ENCODE results near the gene CA10.

Gene CA10

DNA sequence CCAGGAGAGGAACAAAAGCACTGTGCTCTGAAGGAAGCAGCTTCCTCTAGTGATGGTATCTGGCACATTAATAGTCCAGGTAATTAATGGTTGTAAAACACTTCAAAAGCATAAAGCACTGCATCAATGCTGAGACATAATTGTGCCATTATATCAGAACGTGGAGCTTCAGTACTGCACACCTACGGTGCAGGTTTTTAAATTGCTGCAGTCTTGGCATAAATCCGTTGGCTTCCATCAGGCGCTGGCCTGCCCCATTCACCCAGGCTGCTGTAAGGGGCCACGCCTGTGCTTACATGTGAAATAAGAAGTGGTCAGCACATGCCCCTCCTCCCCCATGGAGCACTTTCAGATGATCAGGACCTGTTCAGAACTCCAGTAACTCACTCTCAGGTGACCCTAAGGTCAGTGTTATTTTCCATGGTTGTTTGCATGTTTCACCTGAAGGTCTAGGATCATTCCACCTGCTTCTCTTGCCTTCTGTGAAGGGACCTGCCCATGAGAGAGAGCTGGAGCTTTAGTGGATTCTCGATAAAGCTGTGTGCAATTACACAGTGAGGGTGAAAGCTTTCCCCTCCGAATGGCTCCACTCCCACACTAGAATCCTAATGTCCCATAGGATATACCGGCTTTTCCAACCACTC lies 345.3 kb downstream of the CA10 start:
- DNase-seq: no peak

DNA sequence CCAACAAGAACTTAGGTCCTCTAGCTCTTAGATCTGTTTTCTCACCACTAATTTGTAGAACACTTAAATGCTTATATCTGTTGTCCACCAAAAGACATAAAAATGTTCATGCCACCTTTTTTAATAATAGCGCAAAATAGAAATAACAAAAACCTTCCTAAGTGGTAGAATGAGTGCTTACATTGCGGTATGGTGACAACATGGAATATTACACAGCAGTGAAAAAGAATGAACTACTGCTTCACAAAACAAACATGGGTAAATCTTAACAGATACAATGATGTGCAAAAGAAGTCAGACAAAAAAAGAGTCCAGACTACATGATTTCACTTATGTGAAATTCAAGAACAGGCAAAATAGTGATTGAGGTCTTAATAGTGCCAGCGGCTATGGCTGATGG lies 351.1 kb downstream of the CA10 start:
- no peak for DNase-seq

DNA sequence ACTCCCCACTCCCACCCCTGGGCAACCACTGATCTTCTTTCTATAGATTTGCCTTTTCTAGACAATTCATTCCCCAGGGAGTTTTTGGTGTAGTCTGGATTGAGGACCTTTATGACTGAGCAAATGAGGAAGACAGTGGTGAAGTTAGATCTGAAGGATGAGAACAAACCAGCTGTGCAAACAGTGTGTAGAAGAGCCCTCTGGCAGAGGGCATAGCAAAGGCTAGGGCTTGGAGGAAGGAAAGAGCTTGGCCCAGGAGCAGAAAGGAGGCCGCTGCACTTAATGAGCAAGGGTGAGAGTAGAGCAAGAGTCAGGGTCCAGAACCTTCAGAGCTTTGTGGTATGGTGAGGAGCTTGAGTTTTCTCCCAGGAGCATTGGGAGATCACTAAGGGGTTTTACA lies 352.7 kb downstream of the CA10 start:
- peak; percentile 90 for DNase-seq

DNA sequence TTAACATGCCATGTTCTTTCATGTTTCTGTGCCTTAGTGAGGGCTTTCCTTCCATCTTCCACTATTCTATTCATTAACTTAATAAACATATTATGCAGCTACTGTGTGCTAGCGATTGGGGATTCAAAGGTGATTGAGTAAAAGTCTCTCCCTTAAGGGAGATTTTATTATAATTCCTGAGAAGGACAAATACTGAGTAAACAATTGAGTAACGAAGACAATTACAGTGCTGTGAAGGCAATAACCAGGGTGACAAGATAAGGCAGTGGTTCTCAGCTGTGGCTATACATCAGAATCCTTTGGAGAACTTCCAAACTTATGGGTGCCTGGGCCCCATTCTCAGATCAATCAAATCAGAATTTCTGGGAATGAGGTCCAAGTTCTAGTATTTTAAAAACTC lies 353.3 kb downstream of the CA10 start:
- peak; percentile 60 for DNase-seq

DNA sequence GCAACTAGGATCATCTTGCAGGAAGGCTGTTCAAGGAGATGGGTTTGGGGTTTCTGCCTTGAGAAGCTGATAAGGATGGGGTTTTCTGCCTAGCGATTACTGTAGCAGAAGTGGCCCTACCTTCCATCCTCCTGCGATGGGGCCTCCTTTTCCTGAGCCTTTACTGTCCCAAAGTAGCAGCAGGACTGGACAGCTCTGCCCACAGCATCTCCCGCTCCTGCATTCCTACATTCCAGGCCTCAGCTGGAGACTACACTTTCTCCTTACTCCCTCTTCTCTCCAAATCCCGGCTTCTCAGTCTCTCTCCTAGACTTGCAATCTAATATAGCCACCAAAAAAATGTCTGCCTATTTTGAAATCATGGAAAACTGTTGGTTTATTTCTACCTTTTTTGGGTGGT lies 355.4 kb downstream of the CA10 start:
- no peak for DNase-seq

DNA sequence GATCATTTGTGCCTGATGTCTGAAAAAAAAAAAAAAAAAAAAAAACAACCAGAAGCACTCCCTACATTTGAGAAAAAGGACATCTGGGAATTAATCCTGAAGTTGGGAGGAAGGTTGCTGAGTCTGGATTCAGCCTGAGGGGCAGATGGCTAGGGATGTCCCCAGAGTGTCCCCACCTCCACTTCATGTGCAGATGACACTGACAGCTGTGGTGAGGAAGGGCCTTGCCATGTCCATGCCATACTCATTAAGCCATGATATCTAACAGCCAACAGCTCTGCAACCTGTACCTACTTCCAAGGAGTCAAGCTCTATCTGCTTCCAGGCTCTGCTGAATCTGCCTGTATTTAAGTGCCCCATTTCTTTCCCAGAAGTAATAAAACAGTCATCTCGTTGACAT lies 356.0 kb downstream of the CA10 start:
- DNase-seq: no peak

DNA sequence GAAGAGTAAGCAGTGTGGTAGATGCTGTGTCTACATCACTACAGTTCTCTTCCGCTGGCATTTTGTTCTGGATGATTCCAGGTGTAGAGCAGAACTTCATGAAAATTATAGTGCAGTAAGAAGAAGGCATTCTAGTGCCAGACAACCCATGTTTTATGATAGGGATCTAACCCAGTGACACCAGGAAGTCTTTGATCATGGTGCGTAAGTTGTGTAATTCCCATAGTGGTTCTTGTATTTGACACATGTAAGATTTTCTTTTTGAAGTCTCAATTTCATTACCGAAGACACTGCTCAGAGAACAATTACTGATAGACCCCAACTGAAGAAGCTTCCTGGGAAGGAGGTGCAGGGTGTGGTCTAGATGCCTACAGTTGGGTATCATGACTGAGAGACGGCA lies 356.9 kb downstream of the CA10 start:
- no peak for DNase-seq

DNA sequence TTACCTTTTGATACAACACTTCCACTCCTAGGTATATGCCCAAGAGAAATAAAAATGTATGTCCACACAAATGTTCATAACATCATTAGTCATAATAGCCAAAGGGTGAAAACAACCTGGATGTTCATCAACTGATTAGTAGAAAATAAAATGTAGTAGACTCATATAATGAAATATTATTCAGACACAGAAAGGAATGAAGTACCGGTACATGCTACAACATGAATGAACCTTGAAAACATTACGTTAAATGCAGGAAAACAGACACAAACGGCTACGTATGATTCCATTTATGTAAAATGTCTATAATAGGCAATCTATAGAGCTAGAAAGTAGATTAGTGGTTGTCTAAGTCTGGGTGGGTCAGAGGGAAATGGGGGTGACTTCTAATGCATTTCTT lies 358.5 kb downstream of the CA10 start:
- DNase-seq: no peak

DNA sequence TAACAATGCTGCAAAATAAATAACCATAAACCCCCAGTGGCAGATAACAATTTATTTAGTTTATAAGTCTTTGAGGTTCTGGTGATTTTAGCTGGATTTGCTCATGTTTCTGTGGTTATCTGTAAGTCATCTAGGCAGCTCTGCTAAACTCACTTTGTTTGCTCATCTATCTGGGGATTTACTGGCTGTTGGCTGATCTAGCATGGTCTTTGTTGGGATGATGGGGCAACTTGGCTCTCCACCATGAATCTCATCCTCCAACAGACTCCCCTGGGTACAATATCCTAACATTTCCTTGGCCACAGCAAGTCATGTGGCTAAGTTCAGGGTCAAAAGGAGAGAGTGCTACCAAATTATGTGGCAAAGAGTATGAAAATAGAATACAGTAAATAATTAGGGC lies 359.3 kb downstream of the CA10 start:
- DNase-seq: no peak

DNA sequence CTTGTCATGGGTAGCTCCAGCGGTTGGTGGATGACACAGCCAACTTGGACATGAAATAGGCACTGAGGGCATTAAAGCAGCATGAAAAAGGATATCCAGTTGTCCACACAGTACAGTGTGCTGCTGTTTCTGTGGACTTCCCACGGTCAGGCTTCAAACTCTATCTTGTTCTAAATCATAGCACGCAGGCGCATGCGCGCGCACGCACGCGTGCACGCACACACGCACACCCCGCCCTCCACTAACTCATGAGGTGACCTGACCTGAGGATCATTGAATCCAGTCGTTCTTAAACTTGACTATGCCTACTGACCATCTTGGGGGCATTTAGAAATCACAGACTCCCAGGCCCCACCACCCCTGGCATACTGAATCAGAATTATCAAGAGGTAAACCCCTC lies 361.4 kb downstream of the CA10 start:
- no peak for DNase-seq

DNA sequence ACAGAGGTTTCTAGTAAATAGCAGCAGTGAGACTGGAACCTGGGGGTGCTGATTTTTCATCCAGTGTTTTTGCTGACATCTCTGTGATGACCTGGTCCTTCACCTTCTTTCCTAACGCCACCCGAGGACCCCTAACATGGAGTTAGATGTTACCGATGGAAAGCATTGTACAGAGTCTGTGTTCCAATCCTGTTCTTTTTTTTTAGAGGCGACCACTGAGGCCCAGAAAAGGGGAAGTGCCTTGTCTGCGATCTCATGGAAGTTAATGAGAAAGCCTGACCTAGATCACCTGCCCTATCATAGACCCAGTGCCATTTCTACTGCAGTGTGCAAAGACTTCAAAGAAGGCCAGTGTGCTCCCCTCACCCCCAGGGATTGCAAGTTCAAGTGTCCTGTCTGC lies 362.5 kb downstream of the CA10 start:
- DNase-seq: no peak

DNA sequence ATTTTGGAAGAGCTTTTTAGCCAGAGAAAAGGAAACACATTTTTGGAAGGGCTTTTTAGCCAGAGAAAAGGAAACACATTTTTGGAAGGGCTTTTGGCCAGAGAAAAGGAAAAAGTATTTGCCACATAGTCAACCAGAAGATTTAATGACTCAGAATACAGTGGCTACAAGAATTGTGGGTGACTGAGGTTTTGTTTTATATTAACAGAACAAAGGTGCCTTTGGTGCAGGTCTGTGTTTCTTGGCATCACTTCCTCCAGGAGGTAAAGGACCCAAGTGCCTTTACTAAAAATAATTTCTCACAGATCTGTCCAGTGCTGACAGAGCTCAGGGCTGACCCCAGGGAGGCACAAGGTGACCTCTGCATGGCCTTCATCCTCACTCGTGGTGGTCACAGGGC lies 363.1 kb downstream of the CA10 start:
- DNase-seq: no peak

DNA sequence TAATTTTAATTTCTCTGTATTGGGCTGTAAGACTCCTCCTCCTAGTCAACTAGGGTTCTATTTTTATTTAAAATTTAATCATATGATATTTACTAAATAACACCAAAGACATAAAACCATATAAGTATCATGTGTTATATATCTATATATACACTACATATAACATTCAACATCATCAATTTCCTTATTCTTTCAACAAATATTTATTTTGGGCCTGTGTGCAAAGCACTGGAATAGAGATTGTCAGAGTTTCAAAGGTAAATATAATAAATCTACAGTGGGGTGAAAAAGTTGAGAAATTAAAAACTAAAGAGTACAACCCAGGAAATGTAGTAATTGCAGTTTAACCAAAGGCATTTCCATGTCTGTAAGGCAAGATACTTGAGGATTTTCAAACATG lies 364.0 kb downstream of the CA10 start:
- DNase-seq: no peak

DNA sequence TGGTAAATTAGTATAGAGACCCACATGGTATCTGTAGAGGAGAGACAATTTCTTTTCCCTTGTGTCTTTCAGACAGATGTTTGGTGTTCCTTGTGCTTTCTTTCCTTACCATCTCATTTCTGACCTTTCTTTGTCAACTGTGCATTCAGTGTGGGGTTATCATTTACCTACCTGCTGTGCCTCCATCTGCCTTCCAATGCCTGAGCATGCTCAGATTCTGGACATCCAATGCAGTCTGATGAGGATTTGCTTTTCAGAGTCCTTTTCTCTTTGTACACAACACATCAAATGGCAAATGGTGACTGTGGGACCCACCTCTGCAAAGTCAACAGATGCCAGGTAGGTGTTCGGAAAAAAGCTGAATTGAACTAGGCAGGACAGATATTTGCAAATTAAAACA lies 364.8 kb downstream of the CA10 start:
- peak; percentile 37 for DNase-seq

DNA sequence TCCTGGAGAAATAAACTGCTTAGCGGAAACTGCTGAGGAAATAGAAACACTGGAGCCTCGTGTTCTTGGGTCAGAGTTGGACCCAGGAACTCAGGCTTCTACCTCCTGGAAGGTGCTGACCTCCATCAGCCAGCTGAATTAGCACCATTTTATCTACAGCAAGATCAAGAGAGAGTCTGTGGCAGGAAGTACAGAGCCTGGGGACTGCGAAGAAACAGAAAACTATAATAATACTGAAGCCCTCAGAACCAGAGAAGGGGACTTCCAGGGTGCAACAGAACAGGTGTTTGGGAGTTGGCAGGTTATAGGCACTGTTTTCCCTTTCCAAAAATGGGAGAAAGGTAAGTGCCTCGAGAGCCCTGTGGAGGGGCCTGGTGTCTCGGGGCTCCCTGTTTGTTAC lies 379.7 kb downstream of the CA10 start:
- no peak for DNase-seq

DNA sequence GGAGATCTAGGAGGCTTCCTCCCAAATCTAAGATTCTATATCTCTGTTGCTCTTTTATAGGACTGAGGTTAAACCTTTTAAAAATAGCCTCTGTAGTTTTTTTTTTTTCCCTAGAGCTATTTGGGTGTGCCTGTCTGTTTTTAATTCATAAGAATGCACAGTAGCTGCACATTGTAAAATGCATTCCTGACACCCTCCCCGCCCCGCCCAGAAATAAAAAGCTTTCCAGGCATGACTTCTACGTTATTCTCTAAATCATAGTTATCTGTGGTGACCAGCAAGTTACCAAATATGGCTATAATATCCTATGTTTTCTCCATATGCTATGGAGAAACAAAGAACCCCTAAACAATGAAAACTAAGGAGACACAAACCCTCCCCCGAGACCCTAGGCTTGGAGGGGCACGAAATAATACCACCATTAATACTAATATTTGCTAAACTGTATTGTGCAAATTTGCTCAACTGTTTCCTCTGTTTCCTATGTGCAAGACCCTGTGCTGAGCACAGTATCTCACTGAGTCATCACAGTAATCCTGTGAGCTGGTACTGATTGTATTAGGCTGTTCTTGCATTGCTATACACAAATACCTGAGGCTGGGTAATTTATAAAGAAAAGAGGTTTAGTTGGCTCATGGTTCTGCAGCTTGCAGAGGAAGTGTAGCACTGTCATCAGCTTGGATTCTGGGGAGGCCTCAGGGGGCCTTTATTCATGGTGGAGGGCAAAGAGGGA lies 388.3 kb downstream of the CA10 start:
- DNase-seq: no peak

DNA sequence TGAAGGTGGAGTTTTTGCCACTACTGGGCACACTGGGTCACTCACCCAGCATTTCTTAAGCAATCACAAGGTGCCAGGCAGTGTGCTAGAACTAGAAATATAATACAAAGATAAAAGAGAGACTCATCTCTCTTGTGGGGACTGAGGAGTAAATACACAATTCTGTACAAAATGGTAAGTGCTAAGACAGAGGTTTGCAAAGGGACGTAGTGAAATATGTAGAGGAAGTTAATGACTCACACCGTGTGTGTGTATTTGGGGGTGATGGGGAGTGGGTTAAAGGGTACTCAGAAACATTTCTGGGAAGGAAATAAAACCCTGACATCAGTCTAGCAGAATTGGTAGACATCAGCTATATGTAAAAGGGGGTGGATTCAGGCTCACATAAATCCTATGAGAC lies 389.3 kb downstream of the CA10 start:
- DNase-seq: peak; percentile 7

DNA sequence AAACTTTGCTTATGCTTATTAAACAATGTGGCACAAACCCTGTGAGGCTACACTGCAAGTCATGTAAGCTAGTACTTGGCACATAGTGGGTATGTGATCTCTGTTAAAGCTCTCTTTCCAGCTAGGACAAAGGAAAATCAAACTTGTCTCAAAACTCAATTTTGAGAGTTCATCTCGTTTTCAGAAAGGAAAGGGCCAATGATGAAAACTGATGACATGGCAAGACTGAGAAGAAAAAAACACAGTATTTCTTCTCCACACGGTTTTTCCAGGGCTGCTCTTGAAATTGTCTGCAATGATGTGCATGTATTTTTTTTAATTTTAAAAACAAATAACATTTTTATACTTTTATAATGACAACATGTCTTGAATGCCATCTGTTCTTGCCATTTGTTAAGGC lies 389.8 kb downstream of the CA10 start:
- DNase-seq: no peak

DNA sequence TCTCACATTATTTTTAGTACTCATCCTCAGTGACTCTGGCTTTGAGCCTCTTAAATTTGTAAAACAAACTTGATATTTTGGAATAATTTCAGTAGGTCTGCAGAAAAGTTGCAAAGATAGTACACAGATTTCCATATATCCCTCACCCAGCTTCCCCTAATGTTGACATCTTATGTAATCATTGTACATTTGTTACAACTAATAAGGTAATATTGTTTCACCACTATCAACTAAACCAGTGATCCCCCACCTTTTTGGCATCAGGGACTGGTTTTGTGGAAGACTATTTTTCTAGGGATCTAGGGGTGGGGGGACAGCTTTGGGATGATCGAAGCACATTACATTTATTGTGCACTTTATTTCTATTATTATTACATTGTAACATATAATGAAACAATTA lies 391.2 kb downstream of the CA10 start:
- DNase-seq: no peak

DNA sequence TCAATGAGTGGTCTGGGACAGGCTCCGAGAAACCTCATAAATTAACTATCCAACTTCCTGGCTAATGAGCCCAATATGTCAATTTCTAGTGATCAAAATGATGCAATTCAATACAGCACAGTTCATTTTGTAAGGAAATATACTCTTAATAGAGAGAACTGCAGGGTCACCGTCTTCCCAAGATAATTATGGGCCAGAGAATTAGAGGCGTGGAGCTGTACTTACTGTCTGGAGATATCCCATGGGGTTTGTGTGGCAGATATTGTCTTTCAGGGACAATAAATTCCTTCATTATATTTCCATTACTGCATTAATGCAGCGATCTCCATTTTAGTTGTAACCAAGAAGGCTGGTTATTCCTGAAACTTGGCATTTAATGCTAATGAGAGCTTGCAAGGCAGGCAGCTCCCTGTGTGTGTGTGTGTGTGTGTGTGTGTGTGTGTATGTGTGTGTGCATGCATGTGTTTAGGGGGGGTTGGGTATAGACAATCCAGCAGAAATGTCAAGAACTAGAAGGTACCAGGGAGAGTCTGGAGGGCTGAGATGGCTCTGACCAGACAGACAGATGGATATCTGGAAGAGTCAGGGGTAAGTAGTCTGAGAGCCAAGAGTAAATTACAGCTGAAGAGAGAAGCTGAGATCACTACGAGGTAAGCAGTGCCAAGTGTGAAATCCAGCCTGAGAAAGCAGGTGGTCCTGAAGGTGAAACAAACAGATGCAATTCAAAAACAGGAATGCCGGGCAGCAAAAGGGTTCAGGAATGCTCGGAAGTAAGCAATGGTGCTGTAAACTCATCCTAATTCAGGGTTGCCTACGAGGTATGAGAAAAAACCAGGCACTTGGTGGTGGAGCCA lies 393.0 kb downstream of the CA10 start:
- peak; percentile 53 for DNase-seq

DNA sequence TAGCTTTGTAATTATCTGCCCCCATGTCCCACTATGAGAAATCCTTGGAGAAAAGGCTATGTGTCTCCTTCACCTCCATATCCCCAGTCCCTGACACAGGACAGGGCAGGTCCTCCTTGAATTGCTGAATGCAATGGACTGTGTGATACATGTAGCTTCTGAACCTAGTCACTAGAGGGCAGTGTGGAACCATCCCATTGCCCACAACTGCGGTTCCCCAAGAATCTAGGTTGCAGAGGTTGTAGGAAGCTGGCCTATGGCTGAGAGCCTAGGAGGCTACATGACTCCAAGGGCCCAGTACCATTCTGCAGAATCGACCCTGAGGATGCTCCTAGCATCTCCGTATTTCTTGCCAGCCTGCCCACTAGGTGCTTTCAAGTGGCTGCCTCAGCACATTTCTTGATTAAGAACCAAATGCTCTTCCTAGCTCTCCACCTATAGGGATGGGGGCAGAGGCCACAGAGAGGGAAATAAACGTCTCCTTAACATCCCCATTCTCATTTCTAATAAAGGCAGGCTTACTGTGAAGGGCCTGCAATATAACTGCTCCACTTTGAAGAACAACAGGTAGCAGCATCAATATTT lies 394.0 kb downstream of the CA10 start:
- peak; percentile 94 for DNase-seq

DNA sequence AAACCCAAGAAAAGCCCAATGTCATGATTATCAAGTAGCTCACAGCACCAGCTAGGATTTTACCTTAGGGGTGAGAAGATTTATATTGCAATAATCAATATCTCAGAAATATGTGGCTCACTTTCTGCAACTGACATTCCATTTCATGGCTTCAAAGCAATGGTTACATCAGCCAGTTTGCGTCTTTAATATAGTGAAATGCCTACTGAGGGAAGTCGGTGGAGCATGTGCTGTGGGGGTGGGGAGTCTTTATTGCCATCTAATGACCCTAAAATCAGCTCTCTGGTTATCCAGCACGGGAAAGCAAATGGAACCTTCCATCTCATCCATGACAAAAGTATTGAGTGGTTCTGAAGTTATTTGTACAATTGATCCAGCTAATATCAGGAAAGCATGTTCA lies 395.5 kb downstream of the CA10 start:
- DNase-seq: no peak

DNA sequence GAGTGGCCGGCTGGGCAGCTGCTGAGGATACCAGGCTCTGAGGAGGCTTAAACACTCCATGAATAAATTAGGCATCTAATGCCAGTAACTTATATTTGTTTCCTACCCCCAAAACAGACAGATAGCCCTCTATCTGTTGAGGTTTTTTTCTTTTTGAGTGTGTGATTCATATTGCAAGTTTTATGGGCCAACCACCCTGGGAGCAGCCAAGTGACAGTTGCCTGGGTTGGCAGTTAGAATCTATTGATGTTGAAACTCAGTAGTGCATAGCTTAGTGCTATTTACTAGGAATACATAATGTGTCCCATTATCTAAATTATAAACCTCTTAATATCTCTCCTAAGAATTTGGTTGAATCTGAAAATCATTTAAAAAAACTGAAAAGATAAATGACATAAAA lies 397.4 kb downstream of the CA10 start:
- peak; percentile 14 for DNase-seq

DNA sequence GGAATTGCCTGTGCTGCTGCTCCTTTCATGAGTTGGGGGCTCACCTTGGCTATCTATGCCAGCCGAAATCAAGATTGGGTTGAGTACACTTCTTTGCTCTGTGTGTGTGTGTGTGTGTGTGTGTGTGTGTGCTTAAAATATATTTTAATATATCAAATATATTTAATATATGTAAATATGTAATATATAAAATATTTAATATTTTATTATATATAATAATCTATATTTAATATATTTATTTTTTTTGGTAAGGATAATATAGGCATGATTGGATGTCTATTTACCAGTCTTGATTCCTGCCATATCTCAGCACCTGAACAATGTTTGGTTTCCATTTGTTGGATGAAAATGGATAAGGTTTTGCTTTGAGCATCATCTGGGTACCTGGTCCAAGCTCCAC lies 399.3 kb downstream of the CA10 start:
- no peak for DNase-seq

Data from NCI-H1092 treated with DMSO at 0.1 percent for 48 hours (cell line).